COLO668 (cell line): ENCODE results near the gene KREMEN1.
"Not testable (repeated sequence)": the region's sequence is repeated elsewhere in the genome, so short reads cannot be mapped to it uniquely, and the experiment has no call there.

Source experiments
- DNase-seq: peaks from one replicate; lab custom pipeline; 2025; ENCODE audit not compliant: unreplicated experiment; lab: John Stamatoyannopoulos, UW

The KREMEN1 gene, protein sequence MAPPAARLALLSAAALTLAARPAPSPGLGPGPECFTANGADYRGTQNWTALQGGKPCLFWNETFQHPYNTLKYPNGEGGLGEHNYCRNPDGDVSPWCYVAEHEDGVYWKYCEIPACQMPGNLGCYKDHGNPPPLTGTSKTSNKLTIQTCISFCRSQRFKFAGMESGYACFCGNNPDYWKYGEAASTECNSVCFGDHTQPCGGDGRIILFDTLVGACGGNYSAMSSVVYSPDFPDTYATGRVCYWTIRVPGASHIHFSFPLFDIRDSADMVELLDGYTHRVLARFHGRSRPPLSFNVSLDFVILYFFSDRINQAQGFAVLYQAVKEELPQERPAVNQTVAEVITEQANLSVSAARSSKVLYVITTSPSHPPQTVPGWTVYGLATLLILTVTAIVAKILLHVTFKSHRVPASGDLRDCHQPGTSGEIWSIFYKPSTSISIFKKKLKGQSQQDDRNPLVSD

DNA sequence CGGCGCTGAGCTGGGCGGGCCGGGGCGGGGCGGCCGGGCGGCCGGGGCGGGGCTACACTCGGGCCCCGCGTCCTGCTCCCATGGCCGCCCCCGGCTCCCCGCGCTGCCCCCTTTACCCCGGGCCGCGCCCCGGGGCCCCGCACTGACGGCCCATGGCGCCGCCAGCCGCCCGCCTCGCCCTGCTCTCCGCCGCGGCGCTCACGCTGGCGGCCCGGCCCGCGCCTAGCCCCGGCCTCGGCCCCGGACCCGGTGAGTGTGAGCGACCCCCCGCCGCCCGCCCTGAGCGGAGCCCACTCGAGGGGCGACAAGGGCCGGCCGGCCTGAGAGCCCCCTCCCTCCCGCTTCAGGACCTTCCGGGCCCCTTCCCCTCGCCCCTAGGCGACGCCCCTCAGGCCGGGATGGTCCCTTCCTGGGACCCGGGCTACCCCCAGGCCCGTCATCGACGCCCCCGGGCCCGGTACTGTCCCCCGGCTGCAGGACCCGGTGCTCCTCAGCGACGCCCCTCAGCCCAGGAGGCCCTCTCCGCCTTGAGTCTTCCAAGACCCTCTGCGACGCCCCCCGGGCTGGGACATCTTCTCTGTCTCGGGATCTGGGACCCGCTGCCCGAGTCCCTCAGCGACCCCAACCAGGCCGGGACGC is at the start of gene KREMEN1:
Gene KREMEN1 (plus strand): TSS at position 57 of the 639 bp plus-strand sequence. CDS start 96 bp downstream, at position 153.
- DNase-seq, result no peak

DNA sequence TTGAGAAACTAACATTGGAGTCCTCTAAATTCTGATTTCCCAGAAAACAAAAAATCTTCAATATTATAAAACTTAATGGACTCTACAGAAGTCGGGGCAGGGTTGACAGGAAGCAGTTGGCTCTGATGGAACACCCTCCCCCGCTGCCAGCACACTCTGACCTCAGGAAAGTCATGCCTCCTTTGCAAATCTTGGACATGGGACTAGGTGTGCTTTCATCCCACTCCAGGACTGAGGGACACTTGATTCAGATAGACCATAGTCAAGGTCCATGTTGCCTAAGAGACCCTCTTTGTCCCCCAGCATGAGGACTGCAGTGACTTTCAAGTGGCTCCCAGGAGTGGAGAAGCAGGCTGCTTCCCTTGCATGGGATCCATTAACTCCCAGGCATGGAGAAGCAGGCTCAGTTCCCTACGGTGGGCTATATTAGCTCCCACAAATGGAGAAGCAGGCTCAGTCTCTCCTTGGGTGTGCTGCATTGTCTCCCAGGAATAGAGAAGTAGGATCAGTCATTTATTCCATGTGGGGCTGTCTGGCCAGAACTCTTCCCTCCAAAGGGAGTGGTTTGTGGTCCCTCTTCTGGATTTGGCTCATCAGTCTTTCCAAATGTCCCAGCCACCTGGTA is 49.6 kb upstream of the KREMEN1 start:
- DNase-seq, result no peak

DNA sequence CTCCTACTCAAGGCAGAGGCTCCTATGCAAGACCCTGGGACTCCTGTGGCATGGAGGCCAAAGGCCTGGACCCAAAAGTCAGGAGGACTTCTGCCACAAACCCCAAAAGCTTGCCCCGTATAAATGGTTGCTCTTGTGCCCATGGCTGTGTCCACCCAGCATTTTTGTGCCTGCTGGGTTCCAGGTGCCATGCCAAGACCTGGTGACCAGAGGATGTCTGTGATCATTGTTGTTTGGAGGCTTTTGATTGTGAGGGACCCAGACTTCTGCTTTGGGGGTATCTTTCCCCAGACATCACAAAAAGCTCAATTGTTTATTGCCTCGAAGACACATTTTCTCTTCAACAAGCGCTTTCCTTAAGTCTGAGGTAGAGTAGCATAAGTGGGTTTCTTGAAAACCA is 46.3 kb upstream of the KREMEN1 start:
- DNase-seq, result no peak

DNA sequence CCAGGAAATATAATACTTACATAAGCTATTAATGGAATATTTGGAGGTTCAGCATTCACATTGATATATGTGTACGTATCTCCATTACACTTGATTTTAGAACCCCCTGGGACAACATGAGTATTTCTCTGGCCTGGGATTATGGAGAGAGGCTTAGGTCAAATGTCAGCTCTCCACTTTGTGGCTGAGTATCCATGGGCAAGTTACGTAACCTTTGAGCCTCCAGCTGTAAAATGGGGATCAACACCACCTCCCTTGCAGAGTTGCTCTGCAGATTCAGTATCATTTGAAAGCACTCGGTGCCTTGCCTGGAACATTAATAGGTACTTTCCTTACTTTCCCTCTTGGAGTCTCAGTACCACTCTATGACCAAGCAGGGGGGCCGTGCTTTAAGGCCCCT is 44.4 kb upstream of the KREMEN1 start:
- no peak for DNase-seq

DNA sequence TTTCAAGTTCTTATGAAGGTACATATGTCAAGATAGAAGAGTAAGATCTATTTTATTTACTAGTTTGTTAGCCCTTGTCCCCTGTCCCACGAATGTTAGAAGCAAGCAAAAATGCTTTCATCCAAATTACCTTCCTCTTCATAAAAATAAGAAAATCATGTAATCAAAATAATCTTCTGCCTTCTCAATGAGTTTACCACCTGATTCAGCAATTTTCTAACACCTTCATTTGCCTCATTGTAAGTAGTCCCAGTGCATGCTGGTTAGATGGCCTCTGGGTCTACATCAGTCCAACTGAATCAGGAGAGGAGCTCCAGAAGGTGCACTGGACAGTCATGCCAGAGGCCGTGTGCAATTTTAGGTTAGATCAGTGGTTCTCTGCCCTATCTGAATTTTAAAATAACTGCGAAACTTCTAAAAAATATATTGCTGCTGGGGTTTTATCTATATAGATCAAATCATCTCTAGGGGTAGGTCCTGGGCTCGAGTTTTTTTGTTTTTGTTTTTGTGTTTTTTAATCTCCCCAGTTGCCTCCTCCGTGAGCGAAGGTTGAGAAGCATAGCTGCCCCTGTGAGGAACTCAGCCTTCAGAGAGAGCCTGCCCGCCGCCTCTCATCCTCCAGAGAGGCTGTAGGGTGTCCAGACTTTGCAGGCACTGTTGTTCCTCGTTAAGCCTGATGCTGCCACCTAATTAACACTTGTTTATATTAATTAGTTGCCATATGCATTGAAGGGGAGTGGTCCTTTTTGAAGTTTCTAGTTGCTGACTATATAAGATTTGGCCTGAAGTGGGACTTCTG is 43.4 kb upstream of the KREMEN1 start:
- DNase-seq, result no peak

DNA sequence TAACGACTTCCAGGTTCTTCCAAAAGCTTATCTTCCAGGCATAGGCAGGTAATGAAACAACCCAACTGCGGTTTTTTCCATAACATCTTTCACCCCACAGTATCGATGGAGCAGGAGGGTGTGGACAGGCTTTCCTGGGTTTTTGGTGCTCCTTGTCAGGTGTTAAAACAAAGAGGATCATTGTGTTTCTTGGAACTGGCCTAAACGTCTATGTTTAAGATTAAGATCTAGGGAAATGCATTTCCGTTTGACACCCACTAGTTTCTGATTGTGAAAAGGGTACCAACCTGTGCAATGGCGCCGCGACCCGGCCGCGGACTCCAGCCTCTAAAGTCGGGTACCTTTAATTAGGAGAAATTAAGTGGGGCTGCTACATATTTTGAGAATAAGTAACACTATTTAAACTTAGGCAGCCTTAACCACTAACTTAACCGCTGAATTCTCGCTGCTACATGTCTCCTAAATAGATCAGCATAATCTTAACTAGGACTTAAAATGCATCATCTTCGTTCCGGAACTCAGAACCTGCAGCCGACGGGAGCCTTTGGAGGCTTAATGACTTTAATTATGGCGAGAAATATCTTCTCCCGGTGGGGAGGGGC is 42.7 kb upstream of the KREMEN1 start:
- DNase-seq, result no peak

DNA sequence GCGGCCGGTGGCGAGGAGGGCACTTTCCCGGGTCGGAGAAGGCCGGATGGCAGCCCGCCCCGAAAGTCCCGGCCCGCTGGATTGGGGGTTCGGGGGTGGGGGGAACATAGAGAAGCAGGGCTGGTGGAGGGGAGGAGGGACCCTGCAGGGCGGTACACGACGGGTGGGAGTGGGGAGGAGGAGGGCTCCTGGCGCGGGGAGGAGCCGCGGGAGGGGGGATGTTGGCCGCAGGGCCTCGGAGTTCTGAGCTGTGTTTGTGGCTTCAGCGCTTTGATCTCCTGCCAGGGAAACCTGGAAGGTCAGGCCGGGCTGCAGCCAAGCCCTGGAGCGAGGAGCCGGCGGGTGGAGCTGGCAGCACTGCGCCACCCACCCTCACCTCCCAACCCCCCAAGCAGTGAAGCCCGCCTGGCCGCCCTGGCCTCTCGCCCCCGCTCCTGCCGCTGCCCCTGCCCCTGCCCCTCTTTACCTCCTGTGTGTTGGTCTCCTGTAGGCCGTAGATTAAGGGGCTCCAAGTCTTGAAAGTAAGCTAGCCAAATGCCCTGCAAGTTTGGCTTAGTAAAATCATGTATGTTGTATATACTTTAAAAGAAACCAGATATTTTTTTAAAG is 42.1 kb upstream of the KREMEN1 start:
- peak; percentile 10 for DNase-seq

DNA sequence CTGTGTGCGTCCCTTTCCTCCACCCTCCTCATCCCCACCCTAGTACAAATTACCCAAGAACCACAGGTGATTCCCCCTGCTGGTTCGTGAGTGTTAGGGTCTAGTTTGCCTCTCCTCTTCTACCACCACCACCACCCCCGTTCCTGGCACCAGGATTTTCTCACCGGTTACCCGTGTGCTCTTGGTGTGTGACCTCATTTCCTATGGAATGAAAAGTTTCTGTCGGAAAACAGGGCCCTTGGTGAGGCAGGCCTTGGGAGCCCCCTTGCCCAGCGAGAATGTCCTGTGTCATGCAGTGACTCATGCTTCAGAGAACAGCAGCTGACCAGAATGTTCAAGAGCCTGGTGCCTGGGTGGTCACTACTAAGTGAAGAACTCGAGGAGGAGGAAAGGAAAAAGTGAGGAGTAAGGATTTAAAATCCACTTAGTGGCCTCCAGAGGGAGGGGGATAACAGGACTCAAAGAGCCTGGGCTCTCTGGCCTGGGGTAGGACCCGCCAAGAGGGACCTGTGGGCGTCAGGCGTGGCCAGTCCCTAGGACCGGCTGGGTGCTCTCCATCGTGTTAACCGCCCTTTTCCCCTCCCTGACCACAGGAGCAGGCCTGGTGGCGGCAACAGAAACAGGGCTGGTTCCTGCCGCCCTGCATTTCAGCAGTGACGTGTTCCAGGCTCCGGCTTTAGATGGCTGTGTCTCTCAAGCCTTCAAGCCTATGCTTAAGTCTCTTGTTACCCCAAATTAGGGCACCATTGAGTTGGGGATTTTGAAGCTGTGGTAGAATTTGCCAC is 41.4 kb upstream of the KREMEN1 start:
- no peak for DNase-seq

DNA sequence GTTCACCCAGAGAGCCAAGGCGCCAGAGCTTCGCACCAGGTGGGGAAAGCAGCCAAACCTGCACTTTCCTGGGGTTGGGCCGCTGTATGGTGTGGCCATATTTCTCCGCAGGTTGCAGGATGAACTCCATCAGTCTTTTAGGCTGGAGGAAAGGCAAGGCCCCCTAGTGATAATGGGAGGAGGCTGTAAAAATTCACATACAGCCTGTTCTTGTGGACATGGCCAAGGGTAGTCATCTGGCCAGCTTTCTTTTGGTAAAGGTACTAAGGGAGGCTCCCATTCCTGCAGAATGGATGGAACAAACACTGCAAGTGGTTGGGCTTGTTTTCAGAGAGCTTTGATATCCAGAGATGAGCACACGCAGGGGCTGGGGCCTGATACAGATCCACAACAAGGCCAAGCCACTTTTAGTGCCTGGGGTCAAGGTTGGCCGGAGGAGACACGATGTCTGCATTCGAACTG is 40.8 kb upstream of the KREMEN1 start:
- DNase-seq, result no peak

DNA sequence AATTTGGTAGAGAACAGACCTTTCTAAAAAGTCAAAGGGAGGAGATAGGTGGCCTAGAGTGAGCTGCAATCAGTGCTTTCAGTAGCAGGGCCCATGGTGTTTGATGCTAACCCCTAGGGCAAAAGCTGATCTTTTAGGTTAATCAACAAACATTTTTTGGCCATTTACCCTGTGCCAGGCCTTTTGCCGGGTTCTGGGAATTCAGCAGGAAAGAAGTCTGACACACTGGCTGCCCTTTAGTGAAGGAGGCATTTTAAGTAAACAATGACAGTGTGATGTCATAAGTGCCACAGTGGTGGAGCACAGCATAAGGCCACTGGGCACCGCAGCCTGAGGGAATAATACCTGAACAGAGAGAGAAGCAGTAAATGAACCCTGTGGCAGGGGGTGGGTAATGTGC is 40.3 kb upstream of the KREMEN1 start:
- peak; percentile 11 for DNase-seq

DNA sequence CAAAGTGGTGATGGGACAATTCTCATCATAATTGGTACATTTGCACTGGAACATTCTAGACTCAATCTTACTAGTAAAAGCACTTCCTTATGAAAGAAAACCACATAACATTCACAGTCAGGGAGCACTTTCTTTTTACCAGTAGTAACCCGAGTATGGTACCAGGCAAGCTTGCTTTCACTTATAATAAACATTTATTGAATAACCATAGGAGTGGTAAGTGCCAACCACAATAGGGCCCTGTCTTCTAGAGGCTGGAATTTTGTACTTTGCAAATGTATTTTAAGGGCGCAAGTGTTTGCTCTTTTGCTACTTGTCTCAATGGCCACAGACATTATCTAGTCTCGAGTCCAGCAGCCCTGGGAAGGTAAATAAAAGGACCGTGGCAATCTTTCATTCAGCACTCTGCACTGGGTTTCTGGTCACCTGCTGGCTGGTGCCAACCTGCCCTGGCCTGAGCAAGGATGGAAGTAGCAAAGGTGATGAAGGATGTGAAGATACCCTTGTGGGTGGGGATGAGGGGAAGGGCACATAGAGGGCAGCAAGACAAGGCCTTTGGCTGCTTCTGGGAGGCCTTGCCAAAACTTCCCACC is 35.4 kb upstream of the KREMEN1 start:
- DNase-seq, result peak; percentile 36

DNA sequence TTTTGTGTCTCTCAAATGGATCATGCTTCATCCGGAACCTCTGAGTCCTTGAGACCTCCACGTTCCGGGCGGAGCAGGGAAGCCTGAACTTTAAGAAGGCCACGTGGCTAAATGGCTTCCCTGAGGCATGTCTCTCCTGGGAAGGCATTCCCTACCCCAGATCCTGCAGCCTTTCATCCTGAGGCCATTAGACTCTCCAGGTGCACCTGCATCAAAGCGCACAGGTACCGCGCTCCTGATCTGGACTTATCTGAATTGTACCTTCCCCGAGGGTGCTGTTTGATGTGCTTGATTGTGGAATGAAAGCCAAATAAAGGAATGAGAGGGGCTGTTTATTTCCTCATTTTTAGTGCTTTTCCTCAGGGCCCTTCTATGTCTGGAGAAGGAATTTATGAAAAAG is 33.7 kb upstream of the KREMEN1 start:
- DNase-seq, result no peak

DNA sequence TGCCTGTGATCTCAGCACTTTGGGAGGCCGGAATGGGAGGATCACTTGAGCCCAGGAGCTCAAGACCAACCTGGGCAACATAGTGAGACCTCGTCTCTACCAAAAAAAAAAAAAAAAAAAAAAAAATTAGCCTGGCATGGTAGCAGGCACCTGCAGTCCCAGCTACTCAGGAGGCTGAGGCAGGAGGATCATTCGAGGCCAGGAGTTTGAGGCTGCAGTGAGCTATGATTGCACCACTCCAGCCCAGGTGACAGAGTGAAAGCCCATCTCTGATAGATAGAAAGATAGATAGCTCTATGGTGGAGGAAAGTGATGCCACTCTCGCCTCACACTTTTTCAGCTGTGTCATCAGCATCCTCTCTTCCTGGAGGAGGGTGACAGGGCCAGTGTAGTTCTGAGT is 33.2 kb upstream of the KREMEN1 start:
- DNase-seq, result not testable (repeated sequence)

DNA sequence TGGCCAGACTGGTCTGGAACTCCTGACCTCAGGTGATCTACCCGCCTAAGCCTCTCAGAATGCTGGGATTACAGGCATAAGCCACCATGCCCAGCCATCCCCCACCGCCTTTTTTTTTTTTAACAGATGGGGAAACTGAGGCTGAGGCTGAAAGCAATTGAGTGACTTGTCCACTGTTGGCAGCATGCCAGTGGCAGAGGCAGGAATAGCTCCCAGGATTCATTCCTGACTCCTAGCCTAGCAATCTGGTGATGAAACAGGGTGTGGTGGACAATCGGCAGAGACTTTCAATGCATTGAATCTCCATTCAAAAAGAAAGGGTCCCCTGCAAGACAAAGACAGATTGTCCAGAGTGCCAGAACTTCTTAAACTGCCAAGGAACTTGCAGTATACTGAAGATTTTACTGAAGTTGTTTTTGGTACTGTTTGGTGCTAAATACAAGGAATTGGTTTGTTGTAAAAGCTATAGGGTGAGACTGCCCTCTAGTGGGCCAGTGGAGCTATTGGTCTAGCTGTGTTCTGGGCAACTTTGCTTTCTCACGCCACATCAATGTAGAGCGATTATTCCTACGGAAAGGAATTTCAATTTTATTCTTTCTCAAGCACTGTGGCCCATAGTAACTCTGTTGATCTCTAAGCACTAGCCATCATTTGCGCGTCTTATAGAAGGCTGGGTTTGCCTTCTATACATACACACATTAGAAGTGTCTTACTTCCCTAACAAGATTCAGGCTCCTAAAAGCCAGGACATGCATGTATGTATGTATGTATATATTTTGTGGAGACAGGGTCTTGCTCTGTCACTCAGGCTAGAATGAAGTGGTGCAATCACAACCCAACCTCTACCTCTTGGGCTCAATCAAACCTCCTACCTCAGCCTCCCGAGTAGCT is 32.2 kb upstream of the KREMEN1 start:
- DNase-seq, result peak; percentile 51

DNA sequence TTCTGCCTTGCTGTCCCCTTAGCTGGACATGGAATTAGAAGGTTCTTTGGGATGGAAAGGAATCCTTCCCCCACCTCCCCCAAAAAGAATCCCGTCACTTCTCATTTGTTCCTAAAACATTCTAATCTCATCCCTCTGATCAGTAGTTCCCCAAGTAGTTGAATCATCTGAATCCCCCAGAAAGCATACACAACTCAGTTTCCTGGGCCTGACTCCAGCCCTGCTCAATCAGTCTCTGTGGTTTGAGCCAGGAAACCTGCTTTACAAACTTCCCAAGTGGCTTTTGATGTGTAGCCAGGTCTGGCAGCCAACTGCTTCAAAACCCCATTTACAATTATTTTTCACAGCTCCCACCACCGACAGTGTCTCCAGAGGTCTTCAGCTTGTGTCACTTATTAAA is 31.4 kb upstream of the KREMEN1 start:
- no peak for DNase-seq

DNA sequence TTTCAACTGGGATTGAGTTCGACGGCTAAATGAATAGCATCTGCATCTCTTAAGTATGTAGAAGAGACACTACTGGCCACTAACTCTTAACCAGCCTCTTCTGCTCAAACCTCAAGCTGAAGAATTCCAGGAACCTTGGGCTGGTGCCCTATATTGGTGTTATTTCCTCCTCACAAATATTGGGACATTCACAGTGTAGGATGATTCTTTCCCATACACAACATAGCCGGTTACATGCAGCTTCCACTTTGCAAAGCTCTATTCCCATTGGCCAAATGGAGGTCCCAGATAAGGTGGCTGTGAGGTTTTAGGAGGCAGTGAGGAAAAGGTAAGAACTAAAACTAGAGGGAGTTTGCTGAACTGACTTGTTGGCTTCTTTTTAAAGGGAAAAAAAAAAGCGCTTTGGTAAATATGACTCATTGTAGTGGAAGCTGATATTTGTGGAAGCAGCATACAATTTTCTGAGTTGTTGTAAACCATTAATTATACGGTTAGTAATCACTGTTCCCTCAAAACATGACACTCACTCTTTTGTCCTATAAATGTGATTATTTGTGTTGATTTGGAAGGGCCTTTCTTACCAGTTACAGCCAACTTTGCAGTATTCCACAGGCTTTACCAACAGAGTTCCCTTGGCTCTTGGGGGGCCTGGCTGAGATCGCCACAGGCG is 28.8 kb upstream of the KREMEN1 start:
- no peak for DNase-seq

DNA sequence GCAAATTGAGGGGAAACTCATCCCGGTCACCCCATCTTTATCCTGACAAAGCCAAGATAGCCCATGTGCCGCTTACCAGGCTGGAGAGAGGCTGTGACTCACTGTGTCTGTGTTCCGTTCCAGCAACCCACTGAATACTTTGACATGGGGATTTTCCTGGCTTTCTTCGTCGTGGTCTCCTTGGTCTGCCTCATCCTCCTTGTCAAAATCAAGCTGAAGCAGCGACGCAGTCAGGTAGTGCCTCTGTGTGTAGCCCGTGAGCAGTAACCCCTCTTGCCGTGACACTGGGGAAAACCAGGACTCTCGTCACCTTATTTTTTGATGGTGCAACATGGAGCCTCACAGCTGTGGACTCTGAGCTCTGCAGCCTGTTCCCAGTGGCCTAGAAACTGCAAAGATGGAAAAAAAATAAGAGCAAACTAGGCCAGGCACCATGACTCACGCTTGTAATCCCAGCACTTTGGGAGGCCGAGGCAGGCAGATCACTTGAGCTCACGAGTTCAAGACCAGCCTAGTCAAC is 28.1 kb upstream of the KREMEN1 start:
- no peak for DNase-seq
